Ovary (tissue), 9 donors: ENCODE data around the gene FBXW2. TPM values are rescaled to one million over a fixed set of nuclear protein-coding genes. Genes with fewer than 3 reads are reported as not detected.

Experiments
- DNase-seq, 5 donors: peaks; one replicate each; pipeline ENCODE4 v3.0.0-alpha.2; 2019 to 2020
- H3K27ac ChIP-seq, 2 donors: fragments of 200-600 bp; one replicate each; pipeline versions ENCODE4 v1.5.1 to v1.8.0; 2019 to 2022
- H3K27me3 ChIP-seq: fragments of 200-600 bp; one replicate; pipeline ENCODE4 v1.8.0; 2022
- H3K36me3 ChIP-seq: fragments of 200-600 bp; sonication (generic); one replicate; pipeline ENCODE4 v1.5.1; 2019
- H3K4me1 ChIP-seq: one replicate; pipeline ENCODE4 v1.8.1; 2013; ENCODE audit warnings: mild to moderate bottlenecking, moderate library complexity; ENCODE audit not compliant: insufficient read depth
- H3K4me3 ChIP-seq: fragments of 200-600 bp; sonication (generic); one replicate; pipeline ENCODE4 v1.5.1; 2017
- H3K9me3 ChIP-seq, 2 donors: fragments of 200-600 bp in 1 of 2; sonication (generic) in 1 of 2; one replicate each; pipeline versions ENCODE4 v1.5.1 to v1.8.1; 2013 to 2019; ENCODE audit warnings: mild to moderate bottlenecking in 1 of 2, moderate library complexity in 1 of 2
- CTCF ChIP-seq, 3 donors: fragments of 450-650 bp in 2 of 3; fragments of 200-600 bp in 1 of 3; IDR thresholded peaks; one replicate each; pipeline versions ENCODE4 v1.5.1 to v1.8.0; 2016 to 2022; ENCODE audit warnings: antibody characterized with exemption in 3 of 3, mild to moderate bottlenecking in 1 of 3
- EP300 ChIP-seq: sonication (generic); formaldehyde crosslinking; IDR thresholded peaks from one replicate; pipeline ENCODE4 v1.6.1; 2017; ENCODE audit warnings: antibody characterized with exemption
- POLR2A ChIP-seq: fragments of 450-650 bp; IDR thresholded peaks from one replicate; pipeline ENCODE4 v1.6.1; 2017; ENCODE audit warnings: antibody characterized with exemption, mild to moderate bottlenecking, moderate library complexity
- WGBS, 3 donors: extraction: QIAGEN DNeasy Blood & Tissue Kit in 1 of 3; methylation state at CpG; one replicate each; pipeline versions ENCODE4 v1.1.5 to v1.1.7; 2013 to 2017; 5-methylcytosine and 5-hydroxymethylcytosine counted together
- intact Hi-C, 4 donors: fragments of 100-400 bp; cut with DNase I; formaldehyde crosslinking; loops; one replicate each; pipeline versions ENCODE4 v1.11.0 to v1.15.1; 2022 to 2023
- polyA plus RNA-seq, 2 donors: library from polyadenylated mRNA; stranded (reverse); fragments of 200-250 nt in 1 of 2; fragments of 350-450 nt in 1 of 2; fragmentation: Illumina TruSeq in 1 of 2; extraction: RNeasy Lipid Tissue Mini Kit (QIAGEN cat#74804) in 1 of 2; gene quantifications; one replicate each; pipeline ENCODE4 v1.2.3, GENCODE V29; 2013 to 2014
- total RNA-seq, 7 donors: library from RNA; depleted of rRNA in 2 of 7; stranded (reverse); fragments of >200 nt in 2 of 7; fragmentation: NEBNext Ultra II Directional in 3 of 7; extraction: Animal tissue kit (Norgen Biotek cat#: 25700) in 3 of 7; gene quantifications; one replicate each; pipeline versions ENCODE4 v1.1.0 to v1.2.4, GENCODE V29; 2016 to 2023
- donor health status: DM: no; HTN: no; CAD: no; lungs with moderate emphysema.
- donor health status: DM: no; HTN: no; CAD: no.
- donor health status: Bipolar disorder and iron deficiency.
- donor health status: DM: yes; HTN: yes; CAD: no.
- donor health status: DM: no; HTN: no; CAD: no.
- donor health status: DM: yes; HTN: yes; CAD: no.

The FBXW2 gene
- total and polyA plus RNA-seq, 9 donors: 15.6 to 62.0 (median 43.4) TPM

- intact Hi-C loops: loop anchor here in 3 of 4 donors (5.0 to 10.0 kb wide), 3 partner anchors 296 to 316 kb away; partner anchors contain the start of genes CNTRL (in 2 of the 3) and C5 (in 1 of the 3)
- Histone ChIP-seq H3K9me3 (no peaks in the 10 kb centered on the region), H3K4me3 (no peak overlapping the region), H3K27me3 (no peaks in the 10 kb centered on the region), H3K27ac (no peak overlapping the region), H3K4me1 (no peaks in the 10 kb centered on the region), H3K36me3 (no peaks in the 10 kb centered on the region)
- TF ChIP-seq POLR2A: no peak
- no peak for TF ChIP-seq EP300
- 61 to 76% (median 70%) methylated on average over 3 of the region's 3 CpGs for WGBS, 3 donors
- no peak for DNase-seq
Measured at GRCh38 chr9:120758544-120758943, 34.7 kb downstream of the FBXW2 start.

- no peak for DNase-seq
- Histone ChIP-seq H3K27ac (no peak overlapping the region), H3K4me1 (no peaks in the 10 kb centered on the region), H3K4me3 (no peak overlapping the region), H3K36me3 (no peaks in the 10 kb centered on the region), H3K9me3 (no peaks in the 10 kb centered on the region), H3K27me3 (no peaks in the 10 kb centered on the region)
- WGBS, 3 donors: 51 to 57% (median 56%) methylated on average over 6 of the region's 6 CpGs
- no peak for TF ChIP-seq CTCF (IDR thresholded peaks at IDR 0.05)
- TF ChIP-seq EP300: no peak
- TF ChIP-seq POLR2A: no peak
- intact Hi-C loops: loop anchor here in 3 of 4 donors (5.0 to 10.0 kb wide), 3 partner anchors 298 to 318 kb away; partner anchors contain the start of genes CNTRL (in 2 of the 3) and C5 (in 1 of the 3)
Measured at GRCh38 chr9:120757026-120757913, 35.9 kb downstream of the FBXW2 start.

- TF ChIP-seq CTCF (IDR thresholded peaks at IDR 0.05): no peak
- TF ChIP-seq POLR2A: no peak
- TF ChIP-seq EP300: no peak
- Histone ChIP-seq H3K4me1 (no peaks in the 10 kb centered on the region), H3K4me3 (no peak overlapping the region), H3K27me3 (no peaks in the 10 kb centered on the region), H3K36me3 (no peaks in the 10 kb centered on the region), H3K27ac (peak overlapping the region in 1 of 2 donors; percentile 25), H3K9me3 (no peaks in the 10 kb centered on the region)
- no peak for DNase-seq
- WGBS, 3 donors: 2 to 11% (median 6%) methylated on average over 1 of the region's 1 CpG
- intact Hi-C loops: loop anchor here in 3 of 4 donors (5.0 to 10.0 kb wide), 3 partner anchors 298 to 318 kb away; partner anchors contain the start of genes CNTRL (in 2 of the 3) and C5 (in 1 of the 3)
Measured at GRCh38 chr9:120756531-120756930, 36.7 kb downstream of the FBXW2 start.

- peak in 4 of 5 donors; percentile 24 to 62 (median 53) for DNase-seq
- 15 to 17% (median 16%) methylated on average over 6 of the region's 6 CpGs for WGBS, 3 donors
- peak overlapping the region in 1 of 2 donors; percentile 25 for H3K27ac ChIP-seq
- H3K4me1 ChIP-seq: no peaks in the 10 kb centered on the region
- H3K4me3 ChIP-seq: no peak overlapping the region
- TF ChIP-seq POLR2A (no peak), CTCF (IDR thresholded peaks at IDR 0.05) (peak; percentile 75 to 89 (median 80)), EP300 (no peak)
- no peaks in the 10 kb centered on the region for H3K36me3 ChIP-seq
- H3K27me3 ChIP-seq: no peaks in the 10 kb centered on the region
- intact Hi-C loops: loop anchor here in 3 of 4 donors (5.0 to 10.0 kb wide), 3 partner anchors 299 to 319 kb away; partner anchors contain the start of genes CNTRL (in 2 of the 3) and C5 (in 1 of the 3)
- no peaks in the 10 kb centered on the region for H3K9me3 ChIP-seq
Measured at GRCh38 chr9:120755810-120756434, 37.3 kb downstream of the FBXW2 start.
